Nephron (organoid): Measurements from ENCODE around the gene TPM4.
"Not testable (repeated sequence)": the region's sequence is repeated elsewhere in the genome, so short reads cannot be mapped to it uniquely, and the experiment has no call there.

ENCODE experiments used
- H3K27ac Mint-ChIP-seq, 3 experiments: 2 replicates each; pipeline ENCODE4 v1.8.0; 2020; ENCODE audit warnings: mixed read lengths in 3 of 3, mild to moderate bottlenecking in 2 of 3, moderate library complexity in 1 of 3
- H3K27me3 Mint-ChIP-seq: 2 replicates; pipeline ENCODE4 v1.8.0; 2021; ENCODE audit warnings: low read depth, mild to moderate bottlenecking, moderate library complexity, mixed read lengths
- H3K36me3 Mint-ChIP-seq: 2 replicates; pipeline ENCODE4 v1.8.0; 2020; ENCODE audit warnings: low read depth, mixed read lengths
- H3K4me1 Mint-ChIP-seq: 2 replicates; pipeline ENCODE4 v1.8.0; 2020; ENCODE audit warnings: mixed read lengths
- H3K4me3 Mint-ChIP-seq, 3 experiments: 2 replicates each; pipeline ENCODE4 v1.8.0; 2020; ENCODE audit warnings: mild to moderate bottlenecking in 3 of 3, mixed read lengths in 3 of 3, moderate library complexity in 2 of 3
- H3K9me3 Mint-ChIP-seq: 2 replicates; pipeline ENCODE4 v1.8.0; 2020; ENCODE audit warnings: mixed read lengths
- TF ChIP-seq, protein P1 (sequence below), 3 experiments: fragments of 200-600 bp; sonication (generic); IDR thresholded peaks; one replicate each; pipeline ENCODE4 v1.5.0; 2021; ENCODE audit warnings: antibody characterized with exemption in 3 of 3; ENCODE audit not compliant: unreplicated experiment in 3 of 3

The TPM4 gene

DNA sequence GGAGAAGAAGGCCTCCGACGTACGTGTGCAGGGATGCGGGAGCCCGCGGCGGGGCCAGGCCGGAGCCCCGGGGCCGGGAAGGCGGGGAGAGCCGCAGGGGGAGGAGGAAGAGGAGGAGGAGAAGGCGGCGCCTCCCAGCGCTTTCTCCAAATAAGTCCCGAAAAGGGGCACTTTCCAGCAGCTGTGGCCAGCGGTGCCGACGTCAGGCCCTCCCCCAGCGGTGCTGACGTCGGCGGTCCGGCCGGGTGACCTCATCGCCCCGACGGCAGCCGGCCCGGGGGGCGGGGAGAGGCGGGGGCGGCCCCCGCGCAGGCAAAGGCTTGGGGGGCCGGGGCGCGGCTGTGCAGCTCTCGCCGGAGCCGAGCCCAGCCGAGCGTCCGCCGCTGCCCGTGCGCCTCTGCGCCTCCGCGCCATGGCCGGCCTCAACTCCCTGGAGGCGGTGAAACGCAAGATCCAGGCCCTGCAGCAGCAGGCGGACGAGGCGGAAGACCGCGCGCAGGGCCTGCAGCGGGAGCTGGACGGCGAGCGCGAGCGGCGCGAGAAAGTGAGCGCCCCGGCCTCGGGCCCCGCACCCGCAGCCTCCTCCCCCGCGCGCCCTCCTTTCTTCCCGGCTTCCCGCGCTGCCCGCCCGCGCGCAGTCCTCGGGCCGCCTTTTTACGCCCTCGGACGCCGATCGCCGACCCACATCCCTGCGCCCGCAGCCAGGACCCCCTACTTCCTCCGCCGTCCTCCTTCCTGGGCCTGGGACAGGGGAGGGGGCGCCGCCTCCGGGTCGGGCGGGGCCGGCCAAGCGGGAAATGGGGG is at the start of gene TPM4:
TSS of gene TPM4 (plus strand) at position 342 of the 804 bp plus-strand sequence. CDS start at position 413, 71 bp downstream.
- no peaks in the 10 kb centered on the region for H3K27me3 Mint-ChIP-seq
- TF ChIP-seq, protein P1, sequence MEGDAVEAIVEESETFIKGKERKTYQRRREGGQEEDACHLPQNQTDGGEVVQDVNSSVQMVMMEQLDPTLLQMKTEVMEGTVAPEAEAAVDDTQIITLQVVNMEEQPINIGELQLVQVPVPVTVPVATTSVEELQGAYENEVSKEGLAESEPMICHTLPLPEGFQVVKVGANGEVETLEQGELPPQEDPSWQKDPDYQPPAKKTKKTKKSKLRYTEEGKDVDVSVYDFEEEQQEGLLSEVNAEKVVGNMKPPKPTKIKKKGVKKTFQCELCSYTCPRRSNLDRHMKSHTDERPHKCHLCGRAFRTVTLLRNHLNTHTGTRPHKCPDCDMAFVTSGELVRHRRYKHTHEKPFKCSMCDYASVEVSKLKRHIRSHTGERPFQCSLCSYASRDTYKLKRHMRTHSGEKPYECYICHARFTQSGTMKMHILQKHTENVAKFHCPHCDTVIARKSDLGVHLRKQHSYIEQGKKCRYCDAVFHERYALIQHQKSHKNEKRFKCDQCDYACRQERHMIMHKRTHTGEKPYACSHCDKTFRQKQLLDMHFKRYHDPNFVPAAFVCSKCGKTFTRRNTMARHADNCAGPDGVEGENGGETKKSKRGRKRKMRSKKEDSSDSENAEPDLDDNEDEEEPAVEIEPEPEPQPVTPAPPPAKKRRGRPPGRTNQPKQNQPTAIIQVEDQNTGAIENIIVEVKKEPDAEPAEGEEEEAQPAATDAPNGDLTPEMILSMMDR (IDR thresholded peaks at IDR 0.05; ENCODE audit: unreplicated experiment in 3 of 3): no peak
- peak within 1 kb of the TSS; percentile 96 to 100 (median 97) for H3K27ac Mint-ChIP-seq
- no peaks in the 10 kb centered on the region for H3K9me3 Mint-ChIP-seq
- peaks cover 17% of the 10 kb centered on the region for H3K36me3 Mint-ChIP-seq
- H3K4me3 Mint-ChIP-seq: peak within 1 kb of the TSS; percentile 91 to 94 (median 91)
- peaks cover 34% of the 10 kb centered on the region for H3K4me1 Mint-ChIP-seq

GRCh38 chr19:16026756-16027155 is 49.5 kb upstream of the TPM4 start:
- TF ChIP-seq, protein P1 (IDR thresholded peaks at IDR 0.05; ENCODE audit: unreplicated experiment in 3 of 3): no peak
- no peak overlapping the region for H3K27ac Mint-ChIP-seq
- H3K4me1 Mint-ChIP-seq: no peaks in the 10 kb centered on the region
- no peak overlapping the region for H3K4me3 Mint-ChIP-seq
- H3K36me3 Mint-ChIP-seq: no peaks in the 10 kb centered on the region
- H3K27me3 Mint-ChIP-seq: no peaks in the 10 kb centered on the region
- no peaks in the 10 kb centered on the region for H3K9me3 Mint-ChIP-seq

GRCh38 chr19:16027528-16027927 is 48.8 kb upstream of the TPM4 start:
- H3K27ac Mint-ChIP-seq: no peak overlapping the region

GRCh38 chr19:16030155-16030554 is 46.1 kb upstream of the TPM4 start:
- H3K9me3 Mint-ChIP-seq, H3K36me3 Mint-ChIP-seq, H3K27ac Mint-ChIP-seq, H3K4me1 Mint-ChIP-seq, H3K4me3 Mint-ChIP-seq, H3K27me3 Mint-ChIP-seq: not testable (repeated sequence)

More at GRCh38 chr19:16027528-16027927, 48.8 kb upstream of the TPM4 start:
- Mint-ChIP-seq H3K4me3 (no peak overlapping the region), H3K27me3 (no peaks in the 10 kb centered on the region), H3K4me1 (no peaks in the 10 kb centered on the region), H3K36me3 (no peaks in the 10 kb centered on the region), H3K9me3 (no peaks in the 10 kb centered on the region)
- TF ChIP-seq, protein P1 (IDR thresholded peaks at IDR 0.05; ENCODE audit: unreplicated experiment in 3 of 3): no peak

- Mint-ChIP-seq H3K4me3 (no peak overlapping the region), H3K9me3 (no peaks in the 10 kb centered on the region), H3K27ac (no peak overlapping the region), H3K27me3 (no peaks in the 10 kb centered on the region), H3K36me3 (no peaks in the 10 kb centered on the region), H3K4me1 (no peaks in the 10 kb centered on the region)
- TF ChIP-seq, protein P1 (IDR thresholded peaks at IDR 0.05; ENCODE audit: unreplicated experiment in 3 of 3): no peak
Observed at GRCh38 chr19:16030964-16031871, 45.1 kb upstream of the TPM4 start.

DNA sequence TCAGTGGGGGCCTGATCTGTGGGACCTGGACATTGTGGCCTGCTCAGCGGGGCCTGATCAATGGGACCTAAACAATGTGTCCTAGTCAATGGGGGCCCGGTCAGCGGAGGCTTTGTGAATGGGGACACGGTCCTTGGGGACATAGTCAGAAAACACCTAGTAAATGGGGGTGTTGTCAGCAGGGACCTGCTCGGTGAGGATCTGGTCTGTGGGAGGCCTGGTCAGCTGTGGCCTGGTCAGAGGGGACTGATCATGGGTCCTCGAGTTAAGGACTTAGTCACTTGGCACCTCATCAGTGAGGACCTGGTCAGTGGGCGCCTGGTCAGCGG is 44.5 kb upstream of the TPM4 start:
- H3K9me3 Mint-ChIP-seq: no peaks in the 10 kb centered on the region
- H3K27ac Mint-ChIP-seq: no peak overlapping the region
- TF ChIP-seq, protein P1 (IDR thresholded peaks at IDR 0.05; ENCODE audit: unreplicated experiment in 3 of 3): no peak
- no peaks in the 10 kb centered on the region for H3K27me3 Mint-ChIP-seq
- no peaks in the 10 kb centered on the region for H3K4me1 Mint-ChIP-seq
- no peak overlapping the region for H3K4me3 Mint-ChIP-seq
- H3K36me3 Mint-ChIP-seq: no peaks in the 10 kb centered on the region
